Natural killer cell (primary cell): Measurements from ENCODE around the gene SMAD4. TPM values are rescaled to one million over a fixed set of nuclear protein-coding genes. Genes with fewer than 3 reads are reported as not detected.

Experiments used
- ATAC-seq, 3 donors: fragments of 150-1000 bp in 2 of 3; fragments of 200-7000 bp in 1 of 3; cut with Tn5 transposase; 1 replicate in 1 of 3; 2 replicates in 2 of 3; pipeline ENCODE4 v1.10.0; 2021; ENCODE audit warnings: mild to moderate bottlenecking in 2 of 3, moderate library complexity in 2 of 3
- DNase-seq, 2 donors: peaks; one replicate each; pipeline versions ENCODE4 v3.0.0 to v3.0.0-alpha.2; 2013 to 2021; ENCODE audit warnings: mixed read lengths in 1 of 2
- H3K27ac ChIP-seq: one replicate; pipeline ENCODE4 v1.5.1; 2013; ENCODE audit warnings: mild to moderate bottlenecking, low read length
- H3K27me3 ChIP-seq: one replicate; pipeline ENCODE4 v1.6.1; 2013; ENCODE audit warnings: low read length; ENCODE audit not compliant: control insufficient read depth, insufficient read depth
- H3K36me3 ChIP-seq: one replicate; pipeline ENCODE4 v1.6.1; 2013; ENCODE audit warnings: low read length; ENCODE audit not compliant: control insufficient read depth, insufficient read depth
- H3K4me1 ChIP-seq: one replicate; pipeline ENCODE4 v1.6.1; 2013; ENCODE audit warnings: low read length; ENCODE audit not compliant: control insufficient read depth, insufficient read depth
- H3K4me3 ChIP-seq: one replicate; pipeline ENCODE4 v1.5.1; 2013; ENCODE audit warnings: low read length
- H3K9me3 ChIP-seq: one replicate; pipeline ENCODE4 v1.6.1; 2013; ENCODE audit warnings: low read length; ENCODE audit not compliant: control insufficient read depth, insufficient read depth
- H3K27ac Mint-ChIP-seq, 2 donors: one replicate each; pipeline ENCODE4 v1.8.0; 2022; ENCODE audit warnings: mild to moderate bottlenecking in 2 of 2, mixed read lengths in 2 of 2, moderate library complexity in 1 of 2
- H3K27me3 Mint-ChIP-seq, 2 donors: one replicate each; pipeline ENCODE4 v1.8.0; 2022; ENCODE audit warnings: low read depth in 2 of 2, mixed read lengths in 2 of 2
- H3K36me3 Mint-ChIP-seq: one replicate; pipeline ENCODE4 v1.8.0; 2022; ENCODE audit warnings: mixed read lengths
- H3K4me1 Mint-ChIP-seq, 2 donors: one replicate each; pipeline ENCODE4 v1.8.0; 2022; ENCODE audit warnings: mixed read lengths in 2 of 2
- H3K4me3 Mint-ChIP-seq: one replicate; pipeline ENCODE4 v1.8.0; 2022; ENCODE audit warnings: mild to moderate bottlenecking, moderate library complexity, mixed read lengths
- H3K9me3 Mint-ChIP-seq, 2 donors: one replicate each; pipeline ENCODE4 v1.8.0; 2022; ENCODE audit warnings: mixed read lengths in 2 of 2
- CTCF ChIP-seq: fragments of 200-600 bp; IDR thresholded peaks from one replicate; pipeline ENCODE4 v1.8.0; 2022; ENCODE audit warnings: antibody characterized with exemption
- WGBS: methylation state at CpG from one replicate; pipeline ENCODE4 v1.1.7; 2013; ENCODE audit warnings: missing lambda C conversion rate; ENCODE audit not compliant: insufficient coverage; 5-methylcytosine and 5-hydroxymethylcytosine counted together
- intact Hi-C: fragments of 100-400 bp; cut with micrococcal nuclease; formaldehyde crosslinking; loops from one replicate; pipeline ENCODE4 v1.14.2; 2022
- total RNA-seq, 4 donors: library from RNA; stranded (reverse); fragments of 120-200 nt in 1 of 4; gene quantifications; one replicate each; pipeline versions ENCODE4 v1.2.3 to v1.2.4, GENCODE V29; 2013 to 2022

The SMAD4 gene
- total RNA-seq, 3 donors from 2014 or later (not counting 1 experiment from before 2014, with no cell fraction given), result 63.4 to 92.7 (median 73.8) TPM

- Histone ChIP-seq H3K27ac (no peak overlapping the region), H3K9me3 (no peaks in the 10 kb centered on the region), H3K27me3 (no peaks in the 10 kb centered on the region), H3K4me1 (no peaks in the 10 kb centered on the region), H3K4me3 (no peak overlapping the region), H3K36me3 (no peaks in the 10 kb centered on the region)
- intact Hi-C loops, result no loop called here
- Mint-ChIP-seq H3K27me3 (no peaks in the 10 kb centered on the region), H3K4me1 (no peaks in the 10 kb centered on the region), H3K27ac (no peak overlapping the region), H3K9me3 (no peaks in the 10 kb centered on the region), H3K36me3 (no peaks in the 10 kb centered on the region), H3K4me3 (no peak overlapping the region)
- DNase-seq (no peak), ATAC-seq (no peak)
- WGBS, result 100% methylated on average over 1 of the region's 3 CpGs
- no peak for TF ChIP-seq CTCF
Observed at GRCh38 chr18:51011709-51012108, 18.3 kb upstream of the SMAD4 start.

- H3K36me3 ChIP-seq, result no peaks in the 10 kb centered on the region
- no peak for ATAC-seq
- H3K9me3 Mint-ChIP-seq, result no peaks in the 10 kb centered on the region
- H3K4me1 ChIP-seq, result no peaks in the 10 kb centered on the region
- TF ChIP-seq CTCF, result no peak
- H3K27ac Mint-ChIP-seq, result no peak overlapping the region
- no peaks in the 10 kb centered on the region for H3K27me3 ChIP-seq
- H3K36me3 Mint-ChIP-seq, result no peaks in the 10 kb centered on the region
- no peak overlapping the region for H3K27ac ChIP-seq
- no peak overlapping the region for H3K4me3 ChIP-seq
- WGBS, result 92% methylated on average over 3 of the region's 3 CpGs
- peaks cover 1 to 2% of the 10 kb centered on the region in 2 donors for H3K4me1 Mint-ChIP-seq
- H3K9me3 ChIP-seq, result no peaks in the 10 kb centered on the region
- no peak overlapping the region for H3K4me3 Mint-ChIP-seq
- DNase-seq, result no peak
- H3K27me3 Mint-ChIP-seq, result no peaks in the 10 kb centered on the region
- intact Hi-C loops, result no loop called here
Observed at GRCh38 chr18:51012441-51012840, 17.6 kb upstream of the SMAD4 start.

GRCh38 chr18:51013259-51013658, 16.8 kb upstream of the SMAD4 start:
- Histone ChIP-seq H3K4me1 (no peaks in the 10 kb centered on the region), H3K9me3 (no peaks in the 10 kb centered on the region), H3K36me3 (no peaks in the 10 kb centered on the region), H3K4me3 (no peak overlapping the region), H3K27ac (no peak overlapping the region), H3K27me3 (no peaks in the 10 kb centered on the region)
- Mint-ChIP-seq H3K4me1 (peaks cover 5% of the 10 kb centered on the region in 2 donors), H3K9me3 (no peaks in the 10 kb centered on the region), H3K4me3 (no peak overlapping the region), H3K36me3 (no peaks in the 10 kb centered on the region), H3K27ac (no peak overlapping the region), H3K27me3 (no peaks in the 10 kb centered on the region)
- no peak for ATAC-seq
- DNase-seq, result no peak
- intact Hi-C loops, result no loop called here
- WGBS, result 100% methylated on average over 1 of the region's 3 CpGs
- TF ChIP-seq CTCF, result no peak

GRCh38 chr18:51017140-51017879, 12.7 kb upstream of the SMAD4 start:
- WGBS, result 84% methylated on average over 8 of the region's 8 CpGs
- H3K4me3 Mint-ChIP-seq, result no peak overlapping the region
- DNase-seq (no peak), ATAC-seq (no peak)
- H3K4me1 Mint-ChIP-seq, result peaks cover 5% of the 10 kb centered on the region in 2 donors
- H3K36me3 Mint-ChIP-seq, result no peaks in the 10 kb centered on the region
- no peaks in the 10 kb centered on the region for H3K4me1 ChIP-seq
- H3K9me3 ChIP-seq, result no peaks in the 10 kb centered on the region
- intact Hi-C loops, result no loop called here
- TF ChIP-seq CTCF, result no peak
- no peaks in the 10 kb centered on the region for H3K9me3 Mint-ChIP-seq
- H3K4me3 ChIP-seq, result no peak overlapping the region
- no peaks in the 10 kb centered on the region for H3K27me3 ChIP-seq
- no peak overlapping the region for H3K27ac ChIP-seq
- H3K36me3 ChIP-seq, result no peaks in the 10 kb centered on the region
- H3K27ac Mint-ChIP-seq, result no peak overlapping the region
- no peaks in the 10 kb centered on the region for H3K27me3 Mint-ChIP-seq
